GM19238 (cell line): ENCODE measurements around the gene PCBP2.

Source experiments
- DNase-seq: peaks from one replicate; pipeline ENCODE4 v3.0.0; 2011; ENCODE audit warnings: low spot score; ENCODE audit not compliant: insufficient read length

PCBP2 gene

GRCh38 chr12:53492830-53493609 is 41.1 kb downstream of the PCBP2 start:
- peak; percentile 80 for DNase-seq

- DNase-seq: no peak
Measured at GRCh38 chr12:53493610-53494391, 41.9 kb downstream of the PCBP2 start.

- DNase-seq: no peak
Measured at GRCh38 chr12:53495903-53496751, 44.2 kb downstream of the PCBP2 start.

- no peak for DNase-seq
Measured at GRCh38 chr12:53496752-53497032, 44.8 kb downstream of the PCBP2 start.

- no peak for DNase-seq
Measured at GRCh38 chr12:53497461-53497860, 45.6 kb downstream of the PCBP2 start.

GRCh38 chr12:53498235-53498630 is 46.3 kb downstream of the PCBP2 start:
- DNase-seq: no peak

DNA sequence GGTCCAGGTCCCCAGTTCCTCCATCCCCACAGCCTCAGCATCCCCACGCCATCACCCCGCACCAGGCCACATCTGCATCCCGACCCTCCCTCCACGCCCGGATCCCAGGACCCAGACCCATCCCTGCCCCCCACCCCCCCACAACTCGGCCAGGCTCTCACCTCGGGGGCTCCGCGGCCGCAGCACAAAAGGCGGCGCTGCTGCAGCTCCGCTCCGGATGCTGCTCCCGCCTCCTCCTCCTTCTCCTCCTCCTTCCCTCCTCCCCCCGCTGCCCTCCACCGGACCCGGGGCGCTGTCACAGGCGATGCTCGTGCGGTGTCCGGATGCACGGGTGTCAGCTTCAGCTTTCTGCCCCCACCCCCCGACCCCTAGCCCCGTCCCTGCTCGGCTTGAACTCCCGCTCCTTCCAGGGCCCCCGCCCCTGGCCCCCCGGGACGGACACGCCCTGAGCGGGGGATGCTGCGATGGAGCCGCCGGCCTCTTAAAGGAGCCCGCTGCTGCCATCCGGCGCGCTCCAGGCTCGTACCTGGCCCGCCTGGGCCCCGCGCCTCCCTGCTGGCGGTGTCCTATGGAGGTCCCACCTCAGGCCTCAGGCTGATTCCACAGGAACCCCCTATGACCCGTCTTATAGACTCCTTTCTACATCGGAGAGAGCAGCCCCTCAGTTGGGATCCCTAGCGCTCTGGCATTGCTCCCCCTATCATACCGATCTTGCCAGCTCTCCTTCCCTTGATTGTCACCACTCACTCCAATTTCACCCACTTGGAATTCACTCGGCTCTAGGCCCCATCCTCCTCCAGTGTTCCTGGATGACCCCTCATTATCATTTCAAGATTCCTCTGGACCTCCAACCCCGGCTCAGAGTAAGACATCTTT is 47.6 kb downstream of the PCBP2 start, which contains the start of gene MAP3K12:
TSS of gene MAP3K12 (minus strand) at position 193 of the 876 bp plus-strand sequence. CDS start 12,067 bp downstream, outside the sequence.
- DNase-seq: no peak

- no peak for DNase-seq
Measured at GRCh38 chr12:53500142-53500775, 48.4 kb downstream of the PCBP2 start.

DNA sequence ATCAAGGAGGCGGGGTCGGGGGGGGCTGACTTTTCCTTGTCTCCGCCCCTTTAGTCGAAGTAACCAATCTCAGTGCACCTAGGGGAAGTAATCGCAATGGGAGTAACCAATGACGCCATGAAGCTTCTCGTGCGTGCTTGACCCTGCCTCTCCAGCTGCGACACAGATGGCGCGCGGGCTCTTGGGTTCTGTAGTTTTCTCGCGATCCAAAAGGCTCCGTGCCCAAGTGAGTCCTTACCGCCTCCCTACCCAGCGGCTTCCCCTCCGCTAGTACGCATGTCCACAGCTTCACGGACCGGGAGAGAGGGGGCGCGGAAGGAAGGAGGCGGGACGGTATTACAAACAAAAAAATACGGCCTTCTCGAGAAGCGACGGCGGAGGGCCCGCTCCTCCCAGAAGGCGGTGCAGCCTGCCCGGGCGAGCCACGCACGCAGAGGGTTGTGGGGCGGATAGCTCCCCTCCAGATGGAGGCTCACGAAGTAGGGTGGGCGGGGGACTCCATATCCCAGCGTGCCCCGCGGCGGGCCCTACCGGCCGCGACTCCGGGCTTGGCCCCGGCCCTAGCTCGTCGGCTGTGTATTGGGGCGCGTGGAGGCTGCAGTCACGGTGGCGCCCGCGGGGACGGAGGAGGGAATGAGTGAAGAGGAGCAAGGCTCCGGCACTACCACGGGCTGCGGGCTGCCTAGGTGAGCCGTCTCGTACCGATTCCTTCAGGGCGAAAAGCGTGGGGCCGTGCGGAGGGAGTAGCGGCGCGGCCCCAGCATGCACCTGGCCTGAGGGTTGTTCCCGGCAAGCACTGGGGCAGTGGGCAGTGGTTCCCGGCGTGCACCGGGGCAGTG is 49.1 kb downstream of the PCBP2 start, which contains the start of gene TARBP2:
TSS of gene TARBP2 (plus strand) at position 508 of the 839 bp plus-strand sequence. CDS start at position 634, 126 bp downstream.
- peak; percentile 87 for DNase-seq

DNA sequence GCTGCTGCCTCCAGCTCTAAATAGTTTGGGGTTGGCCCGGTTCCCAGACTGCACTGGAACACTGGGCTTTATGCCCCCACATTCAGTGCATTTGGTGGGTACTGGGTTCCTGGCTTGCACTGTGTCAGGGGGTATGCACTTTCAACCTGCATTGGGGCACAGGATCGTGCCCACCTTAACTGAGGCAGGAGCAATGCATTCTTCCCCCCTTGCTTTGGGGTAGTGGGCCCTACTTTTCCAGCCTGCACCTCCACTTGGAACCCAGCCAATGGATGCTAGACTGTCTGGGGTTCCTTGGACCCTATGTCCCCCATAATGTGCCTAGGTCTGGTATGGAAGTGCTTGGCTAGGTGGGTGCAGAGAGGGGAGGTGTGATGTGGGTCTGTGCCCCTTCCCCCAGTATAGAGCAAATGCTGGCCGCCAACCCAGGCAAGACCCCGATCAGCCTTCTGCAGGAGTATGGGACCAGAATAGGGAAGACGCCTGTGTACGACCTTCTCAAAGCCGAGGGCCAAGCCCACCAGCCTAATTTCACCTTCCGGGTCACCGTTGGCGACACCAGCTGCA is 49.8 kb downstream of the PCBP2 start:
- DNase-seq: no peak

GRCh38 chr12:53502331-53502730 is 50.4 kb downstream of the PCBP2 start:
- DNase-seq: no peak

DNA sequence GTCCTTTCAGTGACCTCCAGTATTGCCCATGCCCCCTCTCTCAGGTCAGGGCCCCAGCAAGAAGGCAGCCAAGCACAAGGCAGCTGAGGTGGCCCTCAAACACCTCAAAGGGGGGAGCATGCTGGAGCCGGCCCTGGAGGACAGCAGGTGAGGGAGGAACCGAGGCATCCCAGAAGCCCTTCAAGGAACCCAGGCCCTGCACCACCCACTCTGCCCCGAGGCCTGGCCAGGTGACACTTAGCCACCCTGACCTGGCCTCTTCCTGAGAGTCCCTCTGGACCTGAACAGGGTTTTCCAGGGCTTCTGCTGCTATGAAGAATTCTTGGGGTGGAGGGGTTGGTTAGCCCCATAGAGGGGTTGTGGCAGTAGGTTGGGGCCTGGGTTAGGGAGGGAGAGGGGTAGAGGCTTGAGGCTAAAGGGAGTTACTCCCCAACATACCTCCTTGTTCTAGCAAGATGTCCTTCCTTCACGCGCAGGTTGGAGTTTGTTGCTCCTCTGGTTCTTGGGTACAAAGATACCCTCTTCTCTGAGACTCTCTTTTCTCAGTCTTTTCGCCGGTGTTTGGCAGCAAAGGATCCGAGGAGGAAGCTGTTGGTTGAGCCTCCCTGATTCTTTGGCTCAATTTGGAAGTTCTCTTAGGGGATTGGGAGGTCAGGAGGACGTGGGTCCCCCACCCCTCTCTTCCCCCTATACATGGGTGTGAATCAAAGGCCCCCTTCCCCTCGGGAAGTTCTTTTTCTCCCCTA is 51.3 kb downstream of the PCBP2 start:
- no peak for DNase-seq

DNA sequence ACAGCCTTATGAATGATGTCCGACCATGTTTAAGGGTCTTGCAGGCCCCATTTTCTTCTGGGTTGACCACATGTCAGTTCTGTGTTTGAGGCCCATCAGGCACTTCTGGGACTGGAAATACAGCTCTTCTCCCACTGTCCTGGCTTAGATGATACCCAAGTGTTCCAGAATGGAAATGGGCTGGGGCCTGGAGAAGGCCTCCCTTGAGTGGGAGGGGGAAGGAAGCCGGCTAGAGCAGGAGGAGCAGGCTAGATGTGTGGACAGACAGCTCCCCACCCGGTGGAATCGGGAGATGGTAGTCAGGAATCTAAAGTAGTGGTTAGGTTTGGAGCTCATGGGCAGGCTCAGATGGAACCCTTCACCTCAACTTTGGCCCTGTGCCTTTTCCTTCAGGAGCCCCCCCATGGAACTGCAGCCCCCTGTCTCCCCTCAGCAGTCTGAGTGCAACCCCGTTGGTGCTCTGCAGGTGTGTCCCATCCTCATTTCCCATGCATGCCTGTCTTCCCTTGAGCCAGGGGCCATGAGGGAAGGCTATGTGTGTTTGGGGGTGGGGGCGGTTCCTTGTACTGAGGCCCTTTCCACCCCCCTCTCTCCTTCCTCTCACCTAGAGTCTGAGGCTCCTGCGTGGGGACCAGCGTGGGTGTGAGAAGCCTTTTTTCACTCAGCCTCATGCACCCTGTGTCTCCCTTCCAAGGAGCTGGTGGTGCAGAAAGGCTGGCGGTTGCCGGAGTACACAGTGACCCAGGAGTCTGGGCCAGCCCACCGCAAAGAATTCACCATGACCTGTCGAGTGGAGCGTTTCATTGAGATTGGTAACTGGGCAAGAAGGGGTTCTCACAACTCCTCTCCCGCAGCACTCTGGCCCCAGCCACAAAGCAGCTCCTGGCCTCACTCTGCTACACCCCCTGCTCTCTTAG is 52.4 kb downstream of the PCBP2 start:
- DNase-seq: no peak

GRCh38 chr12:53505086-53505485 is 53.2 kb downstream of the PCBP2 start:
- no peak for DNase-seq

GRCh38 chr12:53505555-53506449 is 53.9 kb downstream of the PCBP2 start:
- no peak for DNase-seq

- DNase-seq: no peak
Measured at GRCh38 chr12:53506450-53506785, 54.5 kb downstream of the PCBP2 start.
